SK-N-SH (cell line): ENCODE measurements around the gene GPATCH2L. TPM values are rescaled to one million over a fixed set of nuclear protein-coding genes. Genes with fewer than 3 reads are reported as not detected.

ENCODE experiments used
- CTCF ChIA-PET: fragments of 300-600, 350-600 bp; formaldehyde crosslinking; extraction: SDS; loops from one replicate; lab custom pipeline; 2021; lab: Yijun Ruan, JAX
- POLR2A ChIA-PET: fragments of 350-600 bp; sonication (Branson Sonifier 250); formaldehyde crosslinking; extraction: SDS; loops from one replicate; lab custom pipeline; 2020; ENCODE audit warnings: antibody characterized with exemption, inconsistent platforms; lab: Yijun Ruan, JAX
- DNase-seq: peaks from one replicate; pipeline ENCODE4 v3.0.0; 2012
- H2AFZ ChIP-seq: fragments of 200-600 bp; sonication (generic); 2 replicates; pipeline ENCODE4 v1.8.1; 2016; ENCODE audit warnings: antibody characterized with exemption, mild to moderate bottlenecking, low read depth
- H3F3A ChIP-seq: fragments of 200-600 bp; sonication (generic); replicated peaks from 2 replicates; pipeline ENCODE3; 2016; ENCODE audit warnings: antibody characterized with exemption, mild to moderate bottlenecking; ENCODE audit not compliant: insufficient read depth
- H3K27ac ChIP-seq, 2 experiments: fragments of 200-500 bp in 1 of 2; fragments of 200-600 bp in 1 of 2; sonication (Bioruptor generic) in 1 of 2; sonication (generic), shearing (Covaris generic) in 1 of 2; 2 replicates each; pipeline versions ENCODE4 v1.5.1 to v1.6.1; 2014 to 2016; ENCODE audit warnings: low read depth in 2 of 2, inconsistent platforms in 1 of 2, low read length in 1 of 2, mild to moderate bottlenecking in 1 of 2, mixed read lengths in 1 of 2
- H3K27me3 ChIP-seq: fragments of 200-600 bp; sonication (generic), shearing (Covaris generic); 2 replicates; pipeline ENCODE4 v1.6.1; 2016; ENCODE audit warnings: mixed run types; ENCODE audit not compliant: insufficient read depth
- H3K36me3 ChIP-seq, 2 experiments: fragments of 200-500 bp in 1 of 2; fragments of 200-600 bp in 1 of 2; sonication (Bioruptor generic) in 1 of 2; sonication (generic) in 1 of 2; replicated peaks in 1 of 2; 2 replicates each; pipeline versions ENCODE3 to v1.5.1; 2014 to 2016; ENCODE audit warnings: low read length in 1 of 2, mild to moderate bottlenecking in 1 of 2; ENCODE audit not compliant: insufficient read depth in 2 of 2, control insufficient read depth in 1 of 2
- H3K4me1 ChIP-seq, 2 experiments: fragments of 200-500 bp in 1 of 2; fragments of 200-600 bp in 1 of 2; sonication (Bioruptor generic) in 1 of 2; sonication (generic), shearing (Covaris generic) in 1 of 2; 2 replicates each; pipeline versions ENCODE4 v1.5.1 to v1.6.1; 2014 to 2016; ENCODE audit warnings: low read depth in 1 of 2, low read length in 1 of 2, mixed run types in 1 of 2; ENCODE audit not compliant: insufficient read depth in 2 of 2, control insufficient read depth in 1 of 2
- H3K4me2 ChIP-seq: fragments of 200-600 bp; sonication (generic), shearing (Covaris generic); 2 replicates; pipeline ENCODE4 v1.6.1; 2017; ENCODE audit warnings: mixed run types
- H3K4me3 ChIP-seq, 2 experiments: fragments of 200-500 bp in 1 of 2; fragments of 200-600 bp in 1 of 2; sonication (Bioruptor generic) in 1 of 2; sonication (generic), shearing (Covaris generic) in 1 of 2; 2 replicates each; pipeline versions ENCODE4 v1.5.1 to v1.8.1; 2014 to 2016; ENCODE audit warnings: low read depth in 2 of 2, inconsistent platforms in 1 of 2, low read length in 1 of 2, mild to moderate bottlenecking in 1 of 2, mixed read lengths in 1 of 2, moderate library complexity in 1 of 2
- H3K79me2 ChIP-seq: fragments of 200-600 bp; sonication (generic); 2 replicates; pipeline ENCODE4 v1.8.1; 2017; ENCODE audit warnings: mild to moderate bottlenecking; ENCODE audit not compliant: insufficient read depth
- H3K9ac ChIP-seq: fragments of 200-600 bp; sonication (generic); 2 replicates; pipeline ENCODE4 v1.6.1; 2017; ENCODE audit warnings: mixed run types
- H3K9me2 ChIP-seq: fragments of 200-600 bp; sonication (generic); 2 replicates; pipeline ENCODE4 v1.6.1; 2017; ENCODE audit warnings: mixed run types
- H3K9me3 ChIP-seq: fragments of 200-600 bp; sonication (generic); 2 replicates; pipeline ENCODE4 v1.6.1; 2017; ENCODE audit warnings: mixed run types, mild to moderate bottlenecking, moderate library complexity
- H4K20me1 ChIP-seq: fragments of 200-600 bp; sonication (generic); 2 replicates; pipeline ENCODE4 v1.6.1; 2017; ENCODE audit warnings: mild to moderate bottlenecking, mixed run types; ENCODE audit not compliant: insufficient read depth
- FOSL2 ChIP-seq: IDR thresholded peaks from 2 replicates; pipeline ENCODE4 v1.4.0; 2012; ENCODE audit warnings: low read depth, mild to moderate bottlenecking, moderate library complexity, borderline replicate concordance
- FOXM1 ChIP-seq: IDR thresholded peaks from 2 replicates; pipeline ENCODE4 v1.4.0; 2012; ENCODE audit warnings: low read depth, mild to moderate bottlenecking
- GATA2 ChIP-seq: sonication (generic); formaldehyde crosslinking; IDR thresholded peaks from 2 replicates; pipeline ENCODE4 v1.5.0; 2020; ENCODE audit warnings: mild to moderate bottlenecking, missing genetic modification reagents
- JUND ChIP-seq: IDR thresholded peaks from 2 replicates; pipeline ENCODE4 v1.4.0; 2012
- NRF1 ChIP-seq: IDR thresholded peaks from 2 replicates; pipeline ENCODE4 v1.6.1; 2012; ENCODE audit warnings: low read depth, mild to moderate bottlenecking, low read length
- POLR2AphosphoS5 ChIP-seq: IDR thresholded peaks from 2 replicates; pipeline ENCODE4 v1.6.1; 2012; ENCODE audit warnings: low read depth, low read length
- RAD21 ChIP-seq: IDR thresholded peaks from 2 replicates; pipeline ENCODE4 v1.6.1; 2012; ENCODE audit warnings: mild to moderate bottlenecking, low read length
- RCOR1 ChIP-seq: fragments of 150-350 bp; IDR thresholded peaks from 2 replicates; pipeline ENCODE4 v1.6.1; 2017; ENCODE audit warnings: antibody characterized with exemption, low read length
- REST ChIP-seq: IDR thresholded peaks from 2 replicates; pipeline ENCODE4 v1.6.1; 2012; ENCODE audit warnings: mild to moderate bottlenecking, low read depth, low read length, moderate library complexity
- RFX5 ChIP-seq: IDR thresholded peaks from 2 replicates; pipeline ENCODE4 v1.6.1; 2012; ENCODE audit warnings: mild to moderate bottlenecking, improper control_type of control experiment, low read length
- RXRA ChIP-seq: IDR thresholded peaks from 2 replicates; pipeline ENCODE4 v1.4.0; 2012; ENCODE audit warnings: low read depth, mild to moderate bottlenecking, borderline replicate concordance
- SIN3A ChIP-seq: IDR thresholded peaks from 2 replicates; pipeline ENCODE4 v1.6.1; 2012; ENCODE audit warnings: low read depth, mild to moderate bottlenecking, low read length, moderate library complexity, borderline replicate concordance
- TAF1 ChIP-seq: IDR thresholded peaks from 2 replicates; pipeline ENCODE4 v1.6.1; 2012; ENCODE audit warnings: low read depth, mild to moderate bottlenecking, low read length, moderate library complexity, borderline replicate concordance
- TCF12 ChIP-seq: IDR thresholded peaks from 2 replicates; pipeline ENCODE4 v1.4.0; 2012
- USF2 ChIP-seq: fragments of 150-350 bp; IDR thresholded peaks from 2 replicates; pipeline ENCODE4 v1.6.1; 2017; ENCODE audit warnings: antibody characterized with exemption, low read length, low read depth, borderline replicate concordance
- YY1 ChIP-seq: IDR thresholded peaks from 2 replicates; pipeline ENCODE4 v1.4.0; 2012; ENCODE audit warnings: low read depth, mild to moderate bottlenecking
- WGBS: methylation state at CpG from one replicate; pipeline ENCODE4 v1.1.6; 2017; ENCODE audit warnings: low lambda C conversion rate; 5-methylcytosine and 5-hydroxymethylcytosine counted together
- polyA plus RNA-seq, 3 experiments: library from polyadenylated mRNA; depleted of rRNA; stranded (reverse); fragments of >200 nt; gene quantifications; 2 replicates each; pipeline ENCODE4 v1.2.3, GENCODE V29; 2012
- TF ChIP-seq, protein P1 (sequence below): fragments of 150-350 bp; IDR thresholded peaks from 2 replicates; pipeline ENCODE4 v1.6.1; 2016; ENCODE audit warnings: mild to moderate bottlenecking, low read depth, low read length
- TF ChIP-seq, protein P2 (sequence below): IDR thresholded peaks from 2 replicates; pipeline ENCODE4; 2012

GPATCH2L gene
- polyA plus RNA-seq, 1 of the 3 experiments (the other 2 are of a cell fraction): 17.7 TPM

DNA sequence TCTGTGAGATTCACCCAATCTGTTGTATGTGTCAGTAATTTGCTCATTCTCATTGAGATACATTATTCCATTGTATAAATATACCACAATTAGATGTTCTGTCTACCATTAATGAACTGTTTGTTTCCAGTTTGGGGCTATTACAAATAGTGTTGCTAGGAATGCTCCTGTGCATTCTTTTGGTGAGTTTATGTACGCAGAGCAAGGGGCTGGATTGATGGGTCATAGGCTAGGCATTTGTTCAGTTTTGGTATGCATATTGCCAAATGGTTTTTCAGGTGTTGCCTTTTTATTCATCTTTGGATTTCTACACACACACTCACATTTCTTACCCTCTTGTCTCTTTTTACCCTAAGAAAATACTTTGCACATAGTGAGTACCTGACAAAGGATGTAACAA, 93.4 kb downstream of the GPATCH2L start:
- no peak for DNase-seq
- Histone ChIP-seq H3K27ac (no peak overlapping the region), H3K9me2 (no peaks in the 10 kb centered on the region), H3K4me1 (no peaks in the 10 kb centered on the region), H3K4me3 (no peak overlapping the region), H3K27me3 (no peaks in the 10 kb centered on the region), H3F3A (no peaks in the 10 kb centered on the region), H3K4me2 (no peak overlapping the region), H3K36me3 (no peaks in the 10 kb centered on the region), H2AFZ (no peak overlapping the region), H3K9ac (no peak overlapping the region), H3K79me2 (no peaks in the 10 kb centered on the region), H4K20me1 (no peaks in the 10 kb centered on the region), H3K9me3 (0 out of 2 replicates have a peak, but pooled peaks cover 7% of the 10 kb centered on the region)
- CTCF ChIA-PET: no interaction called here
- POLR2A ChIA-PET: no interaction called here
- TF ChIP-seq FOSL2 (no peak), RXRA (no peak), POLR2AphosphoS5 (no peak), FOXM1 (no peak), GATA2 (CRISPR knock-in tag) (no peak), TAF1 (no peak), RCOR1 (no peak), SIN3A (no peak), JUND (no peak), NRF1 (no peak), TCF12 (no peak), REST (no peak), RFX5 (no peak), RAD21 (no peak), YY1 (no peak), USF2 (no peak)
- TF ChIP-seq, protein P1, sequence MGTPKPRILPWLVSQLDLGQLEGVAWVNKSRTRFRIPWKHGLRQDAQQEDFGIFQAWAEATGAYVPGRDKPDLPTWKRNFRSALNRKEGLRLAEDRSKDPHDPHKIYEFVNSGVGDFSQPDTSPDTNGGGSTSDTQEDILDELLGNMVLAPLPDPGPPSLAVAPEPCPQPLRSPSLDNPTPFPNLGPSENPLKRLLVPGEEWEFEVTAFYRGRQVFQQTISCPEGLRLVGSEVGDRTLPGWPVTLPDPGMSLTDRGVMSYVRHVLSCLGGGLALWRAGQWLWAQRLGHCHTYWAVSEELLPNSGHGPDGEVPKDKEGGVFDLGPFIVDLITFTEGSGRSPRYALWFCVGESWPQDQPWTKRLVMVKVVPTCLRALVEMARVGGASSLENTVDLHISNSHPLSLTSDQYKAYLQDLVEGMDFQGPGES: no peak
- TF ChIP-seq, protein P2, sequence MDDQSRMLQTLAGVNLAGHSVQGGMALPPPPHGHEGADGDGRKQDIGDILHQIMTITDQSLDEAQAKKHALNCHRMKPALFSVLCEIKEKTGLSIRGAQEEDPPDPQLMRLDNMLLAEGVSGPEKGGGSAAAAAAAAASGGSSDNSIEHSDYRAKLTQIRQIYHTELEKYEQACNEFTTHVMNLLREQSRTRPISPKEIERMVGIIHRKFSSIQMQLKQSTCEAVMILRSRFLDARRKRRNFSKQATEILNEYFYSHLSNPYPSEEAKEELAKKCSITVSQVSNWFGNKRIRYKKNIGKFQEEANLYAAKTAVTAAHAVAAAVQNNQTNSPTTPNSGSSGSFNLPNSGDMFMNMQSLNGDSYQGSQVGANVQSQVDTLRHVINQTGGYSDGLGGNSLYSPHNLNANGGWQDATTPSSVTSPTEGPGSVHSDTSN: no peak
- WGBS: 76% methylated on average over 1 of the region's 1 CpG
